ENCODE results near the gene FYB2. TPM values are rescaled to one million over a fixed set of nuclear protein-coding genes. Genes with fewer than 3 reads are reported as not detected.
"Not testable (repeated sequence)": the region's sequence is repeated elsewhere in the genome, so short reads cannot be mapped to it uniquely, and the experiment has no call there.

Gene FYB2
- total RNA-seq, 1 experiment from 2014 or later: not detected

DNA sequence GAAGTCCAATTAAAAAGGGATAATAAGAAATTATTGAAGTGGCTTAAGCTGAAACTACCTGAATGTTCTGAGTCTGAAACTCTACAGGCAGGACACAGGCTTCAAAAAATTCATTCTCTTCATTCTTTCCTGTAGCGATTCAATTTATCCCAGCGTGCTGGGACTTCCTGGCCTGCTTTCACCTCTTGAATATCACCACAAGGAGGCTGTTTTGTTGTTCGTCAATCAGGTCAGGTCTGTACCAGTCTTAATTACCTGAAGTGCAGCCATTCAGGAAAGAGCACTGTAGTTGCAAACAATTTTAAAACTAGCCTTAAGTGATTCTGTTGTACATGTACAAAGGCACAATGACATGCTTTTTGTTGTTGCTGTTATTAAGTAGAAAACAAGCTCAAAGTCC, 38.4 kb downstream of the FYB2 start:
- Histone ChIP-seq H3K9me2 (replicated peaks; ENCODE audit: low read length) (no peaks in the 10 kb centered on the region), H3K9ac (ENCODE audit: low read length) (no peak overlapping the region), H3K27me3 (ENCODE audit: low read length) (peaks cover 11% of the 10 kb centered on the region), H3K4me2 (ENCODE audit: low read length) (no peak overlapping the region), H3K27ac (ENCODE audit: low read length) (no peak overlapping the region), H3K9me3 (ENCODE audit: low read length) (no peaks in the 10 kb centered on the region), H3K4me3 (ENCODE audit: low read length) (no peak overlapping the region), H3K36me3 (ENCODE audit: low read depth, low read length) (no peaks in the 10 kb centered on the region), H4K20me1 (ENCODE audit: low read length) (no peaks in the 10 kb centered on the region), H3K4me1 (ENCODE audit: insufficient read depth, low read length) (no peaks in the 10 kb centered on the region), H3F3A (ENCODE audit: low read length, unreplicated experiment) (no peaks in the 10 kb centered on the region), H3K79me2 (ENCODE audit: low read length) (no peaks in the 10 kb centered on the region), H2AFZ (ENCODE audit: low read length) (no peak overlapping the region)
- ChIA-PET POLR2A (ENCODE audit: unreplicated experiment) (no interaction called here), CTCF (no interaction called here)
- ATAC-seq: no peak
- TF ChIP-seq EZH2 (IDR thresholded peaks at IDR 0.05; ENCODE audit: low read length, unreplicated experiment): no peak
- no peak for TF ChIP-seq CTCF (conservative IDR thresholded peaks at IDR 0.05; ENCODE audit: low read depth, low read length)
- no peak for TF ChIP-seq EZH2phosphoT487 (IDR thresholded peaks at IDR 0.05; ENCODE audit: borderline replicate concordance, low read length)
- DNase-seq: no peak
- BruUV-seq (replicated peaks): no TSS peak
- intact Hi-C loops (cut with micrococcal nuclease): no loop called here

- H3K4me2 ChIP-seq (ENCODE audit: low read length): no peak overlapping the region
- H4K20me1 ChIP-seq (ENCODE audit: low read length): no peaks in the 10 kb centered on the region
- no peaks in the 10 kb centered on the region for H3K9me3 ChIP-seq (ENCODE audit: low read length)
- H3K9ac ChIP-seq (ENCODE audit: low read length): no peak overlapping the region
- intact Hi-C loops (cut with micrococcal nuclease): no loop called here
- H3K9me2 ChIP-seq (replicated peaks; ENCODE audit: low read length): no peaks in the 10 kb centered on the region
- ATAC-seq (no peak), DNase-seq (no peak)
- no peaks in the 10 kb centered on the region for H3K4me1 ChIP-seq (ENCODE audit: insufficient read depth, low read length)
- POLR2A ChIA-PET (ENCODE audit: unreplicated experiment): no interaction called here
- H3K27me3 ChIP-seq (ENCODE audit: low read length): peaks cover 5% of the 10 kb centered on the region
- CTCF ChIA-PET: no interaction called here
- no peak overlapping the region for H3K4me3 ChIP-seq (ENCODE audit: low read length)
- H3K79me2 ChIP-seq (ENCODE audit: low read length): no peaks in the 10 kb centered on the region
- H3K27ac ChIP-seq (ENCODE audit: low read length): no peak overlapping the region
- H3F3A ChIP-seq (ENCODE audit: low read length, unreplicated experiment): no peaks in the 10 kb centered on the region
- H3K36me3 ChIP-seq (ENCODE audit: low read depth, low read length): no peaks in the 10 kb centered on the region
- no peak for TF ChIP-seq CTCF (conservative IDR thresholded peaks at IDR 0.05; ENCODE audit: low read depth, low read length)
- TF ChIP-seq EZH2phosphoT487 (IDR thresholded peaks at IDR 0.05; ENCODE audit: borderline replicate concordance, low read length): no peak
- TF ChIP-seq EZH2 (IDR thresholded peaks at IDR 0.05; ENCODE audit: low read length, unreplicated experiment): no peak
- no peak overlapping the region for H2AFZ ChIP-seq (ENCODE audit: low read length)
- BruUV-seq (replicated peaks): no TSS peak
Observed at GRCh38 chr1:56780128-56780750, 39.0 kb downstream of the FYB2 start.

DNA sequence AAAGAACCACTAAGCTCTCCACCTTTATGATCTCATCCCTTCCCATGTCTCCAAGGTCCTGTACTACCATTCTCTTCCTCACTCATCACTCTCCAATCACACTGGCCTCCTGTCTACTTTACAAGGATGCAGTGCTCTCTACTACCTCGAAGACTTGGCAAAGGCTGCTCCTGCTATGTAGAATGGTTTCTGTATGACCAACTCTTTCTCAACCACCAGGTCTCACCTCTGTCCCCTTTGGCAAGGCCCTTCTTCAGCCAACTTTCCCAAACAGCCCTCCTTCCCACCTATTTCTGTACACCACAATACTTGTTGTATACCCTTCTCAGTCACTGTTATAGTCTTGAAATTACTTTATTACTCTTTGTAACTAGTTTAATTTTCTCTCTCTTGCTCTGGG, 41.2 kb downstream of the FYB2 start:
- no peaks in the 10 kb centered on the region for H3K4me1 ChIP-seq (ENCODE audit: insufficient read depth, low read length)
- POLR2A ChIA-PET (ENCODE audit: unreplicated experiment): no interaction called here
- H3K27ac ChIP-seq (ENCODE audit: low read length): no peak overlapping the region
- ATAC-seq (no peak), DNase-seq (no peak)
- no peak overlapping the region for H3K9ac ChIP-seq (ENCODE audit: low read length)
- H3F3A ChIP-seq (ENCODE audit: low read length, unreplicated experiment): no peaks in the 10 kb centered on the region
- no TSS peak for BruUV-seq (replicated peaks)
- H3K36me3 ChIP-seq (ENCODE audit: low read depth, low read length): no peaks in the 10 kb centered on the region
- H4K20me1 ChIP-seq (ENCODE audit: low read length): no peaks in the 10 kb centered on the region
- H3K27me3 ChIP-seq (ENCODE audit: low read length): no peaks in the 10 kb centered on the region
- H3K79me2 ChIP-seq (ENCODE audit: low read length): no peaks in the 10 kb centered on the region
- H2AFZ ChIP-seq (ENCODE audit: low read length): no peak overlapping the region
- TF ChIP-seq CTCF (conservative IDR thresholded peaks at IDR 0.05; ENCODE audit: low read depth, low read length): no peak
- no peak for TF ChIP-seq EZH2phosphoT487 (IDR thresholded peaks at IDR 0.05; ENCODE audit: borderline replicate concordance, low read length)
- TF ChIP-seq EZH2 (IDR thresholded peaks at IDR 0.05; ENCODE audit: low read length, unreplicated experiment): no peak
- intact Hi-C loops (cut with micrococcal nuclease): no loop called here
- no peak overlapping the region for H3K4me2 ChIP-seq (ENCODE audit: low read length)
- H3K4me3 ChIP-seq (ENCODE audit: low read length): no peak overlapping the region
- H3K9me2 ChIP-seq (replicated peaks; ENCODE audit: low read length): no peaks in the 10 kb centered on the region
- CTCF ChIA-PET: no interaction called here
- no peaks in the 10 kb centered on the region for H3K9me3 ChIP-seq (ENCODE audit: low read length)

GRCh38 chr1:56774732-56775131, 44.5 kb downstream of the FYB2 start:
- CTCF ChIA-PET; ATAC-seq; intact Hi-C loops (cut with micrococcal nuclease): not testable (repeated sequence)

More at GRCh38 chr1:56774732-56775131, 44.5 kb downstream of the FYB2 start:
- H3K4me3 ChIP-seq (ENCODE audit: low read length); DNase-seq; H3K27ac ChIP-seq (ENCODE audit: low read length); H4K20me1 ChIP-seq (ENCODE audit: low read length); H2AFZ ChIP-seq (ENCODE audit: low read length); H3K36me3 ChIP-seq (ENCODE audit: low read depth, low read length); H3F3A ChIP-seq (ENCODE audit: low read length, unreplicated experiment); H3K4me1 ChIP-seq (ENCODE audit: insufficient read depth, low read length); BruUV-seq (replicated peaks); H3K9me2 ChIP-seq (replicated peaks; ENCODE audit: low read length); H3K79me2 ChIP-seq (ENCODE audit: low read length); H3K4me2 ChIP-seq (ENCODE audit: low read length); H3K9me3 ChIP-seq (ENCODE audit: low read length); H3K9ac ChIP-seq (ENCODE audit: low read length); POLR2A ChIA-PET (ENCODE audit: unreplicated experiment): not testable (repeated sequence)
- peaks cover 17% of the 10 kb centered on the region; the same call in 1 of the 2 replicates for H3K27me3 ChIP-seq (ENCODE audit: low read length)

Measured in PC-3 (cell line).